Measurements from ENCODE around the gene SLC66A3. TPM values are rescaled to one million over a fixed set of nuclear protein-coding genes. Genes with fewer than 3 reads are reported as not detected.

SLC66A3 gene
- total and polyA plus RNA-seq, 4 donors = 6.7 to 17.6 (median 9.3) TPM

DNA sequence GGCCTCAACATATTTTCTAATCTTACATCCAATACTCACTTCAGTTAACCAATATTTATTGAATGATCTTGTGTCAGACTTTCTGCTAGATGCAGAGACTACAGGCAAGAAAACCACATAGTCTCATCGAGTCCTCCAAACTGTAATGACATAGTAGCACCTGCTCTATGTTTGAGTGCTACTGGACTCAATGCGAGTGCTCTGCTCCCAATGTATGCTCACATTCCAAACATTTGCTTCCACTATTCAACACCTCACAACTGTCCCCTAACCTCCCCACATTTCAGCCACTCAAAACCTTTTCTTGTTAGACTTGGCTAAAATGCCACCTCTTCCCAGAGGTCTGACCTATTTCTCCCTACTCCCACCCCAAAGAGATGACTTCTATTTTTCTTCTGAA is 65.2 kb downstream of the SLC66A3 start:
- no peak overlapping the region for H3K4me3 ChIP-seq (ENCODE audit: low read depth in 1 of 3, low read length in 3 of 3)
- no peaks in the 10 kb centered on the region for H3K27me3 ChIP-seq (ENCODE audit: control insufficient read depth in 4 of 4, insufficient read depth in 4 of 4, low read length in 3 of 4)
- H3K9me3 ChIP-seq (ENCODE audit: control insufficient read depth in 4 of 4, low read length in 3 of 4) = no peaks in the 10 kb centered on the region
- peaks cover 2 to 29% (median 15%) of the 10 kb centered on the region in 4 donors for H3K36me3 ChIP-seq (ENCODE audit: control insufficient read depth in 4 of 4, insufficient read depth in 3 of 4, low read depth in 1 of 4, low read length in 3 of 4)
- H3K27ac ChIP-seq (ENCODE audit: low read depth in 1 of 2, low read length in 2 of 2) = no peak overlapping the region
- H3K4me1 ChIP-seq (ENCODE audit: control insufficient read depth in 4 of 4, insufficient read depth in 4 of 4, low read length in 3 of 4) = no peaks in the 10 kb centered on the region
- no peak for TF ChIP-seq NR2F2 (IDR thresholded peaks at IDR 0.05)
- TF ChIP-seq CTCF (IDR thresholded peaks at IDR 0.05; ENCODE audit: low read depth, low read length, missing input control) = no peak
- TF ChIP-seq GABPA (IDR thresholded peaks at IDR 0.05 in 1 of 2, conservative IDR thresholded peaks at IDR 0.05 in 1 of 2) = no peak
- TF ChIP-seq ATF3 (IDR thresholded peaks at IDR 0.05) = no peak
- TF ChIP-seq HNF4G (IDR thresholded peaks at IDR 0.05) = no peak
- TF ChIP-seq EGR1 (IDR thresholded peaks at IDR 0.05; ENCODE audit: low read depth in 2 of 2) = no peak
- no peak for TF ChIP-seq TAF1 (conservative IDR thresholded peaks at IDR 0.05)
- TF ChIP-seq FOXA1 (IDR thresholded peaks at IDR 0.05) = no peak
- TF ChIP-seq RXRA (IDR thresholded peaks at IDR 0.05) = no peak
- TF ChIP-seq YY1 (IDR thresholded peaks at IDR 0.05) = no peak
- TF ChIP-seq MAX (IDR thresholded peaks at IDR 0.05) = no peak
- no peak for TF ChIP-seq HNF4A (conservative IDR thresholded peaks at IDR 0.05)
- WGBS = over 99% methylated on average over 2 of the region's 2 CpGs
- no peak overlapping the region for H3K9ac ChIP-seq (ENCODE audit: low read depth in 1 of 2, low read length in 2 of 2)
- no peak for DNase-seq (ENCODE audit: low spot score)

- H3K4me3 ChIP-seq (ENCODE audit: low read depth in 1 of 3, low read length in 3 of 3) = no peak overlapping the region
- H3K27ac ChIP-seq (ENCODE audit: low read depth in 1 of 2, low read length in 2 of 2) = no peak overlapping the region
- no peak for TF ChIP-seq ATF3 (IDR thresholded peaks at IDR 0.05)
- TF ChIP-seq RXRA (IDR thresholded peaks at IDR 0.05) = no peak
- no peak for TF ChIP-seq RAD21 (IDR thresholded peaks at IDR 0.05)
- TF ChIP-seq MAX (IDR thresholded peaks at IDR 0.05) = no peak
- TF ChIP-seq FOXA2 (IDR thresholded peaks at IDR 0.05) = no peak
- TF ChIP-seq HNF4G (IDR thresholded peaks at IDR 0.05) = no peak
- TF ChIP-seq ZBTB33 (IDR thresholded peaks at IDR 0.05) = no peak
- TF ChIP-seq YY1 (IDR thresholded peaks at IDR 0.05) = no peak
- TF ChIP-seq TAF1 (conservative IDR thresholded peaks at IDR 0.05) = no peak
- no peak overlapping the region for H3K9ac ChIP-seq (ENCODE audit: low read depth in 1 of 2, low read length in 2 of 2)
- no peaks in the 10 kb centered on the region for H3K4me1 ChIP-seq (ENCODE audit: control insufficient read depth in 4 of 4, insufficient read depth in 4 of 4, low read length in 3 of 4)
- H3K27me3 ChIP-seq (ENCODE audit: control insufficient read depth in 4 of 4, insufficient read depth in 4 of 4, low read length in 3 of 4) = no peaks in the 10 kb centered on the region
- no peaks in the 10 kb centered on the region for H3K9me3 ChIP-seq (ENCODE audit: control insufficient read depth in 4 of 4, low read length in 3 of 4)
- DNase-seq (ENCODE audit: low spot score) = no peak
- 94% methylated on average over 5 of the region's 5 CpGs for WGBS
- H3K36me3 ChIP-seq (ENCODE audit: control insufficient read depth in 4 of 4, insufficient read depth in 3 of 4, low read depth in 1 of 4, low read length in 3 of 4) = peaks cover 0 to 16% (median 11%) of the 10 kb centered on the region in 4 donors
These were observed 67.6 kb downstream of the SLC66A3 start for GRCh38 chr2:11222845-11223244.
